ENCODE data around the gene KCNE1.
"Not testable (repeated sequence)": the region's sequence is repeated elsewhere in the genome, so short reads cannot be mapped to it uniquely, and the experiment has no call there.

The KCNE1 gene

GRCh38 chr21:34406676-34407075 lies 105.3 kb downstream of the KCNE1 start:
- DNase-seq = not testable (repeated sequence)

DNA sequence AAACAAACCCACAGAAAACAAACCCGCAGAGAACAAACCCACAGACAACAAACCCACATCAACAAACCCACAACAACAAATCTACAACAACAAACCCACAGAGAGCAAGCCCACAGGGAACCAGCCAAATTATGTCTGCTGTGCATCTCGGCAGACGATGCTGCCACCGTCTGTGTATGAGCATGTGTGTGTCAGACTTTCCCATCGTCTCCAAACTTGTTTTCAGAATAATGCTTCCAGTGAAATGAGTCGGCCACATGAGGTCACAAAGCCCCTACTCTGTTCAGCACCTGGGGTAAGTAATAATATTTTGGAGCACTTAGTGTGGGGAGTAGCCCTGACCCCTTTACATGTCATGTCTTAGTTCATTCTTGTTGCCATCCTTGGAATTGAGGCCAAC lies 105.9 kb downstream of the KCNE1 start:
- DNase-seq = not testable (repeated sequence)

- not testable (repeated sequence) for DNase-seq
Measured at GRCh38 chr21:34405686-34406085, 106.3 kb downstream of the KCNE1 start.

DNA sequence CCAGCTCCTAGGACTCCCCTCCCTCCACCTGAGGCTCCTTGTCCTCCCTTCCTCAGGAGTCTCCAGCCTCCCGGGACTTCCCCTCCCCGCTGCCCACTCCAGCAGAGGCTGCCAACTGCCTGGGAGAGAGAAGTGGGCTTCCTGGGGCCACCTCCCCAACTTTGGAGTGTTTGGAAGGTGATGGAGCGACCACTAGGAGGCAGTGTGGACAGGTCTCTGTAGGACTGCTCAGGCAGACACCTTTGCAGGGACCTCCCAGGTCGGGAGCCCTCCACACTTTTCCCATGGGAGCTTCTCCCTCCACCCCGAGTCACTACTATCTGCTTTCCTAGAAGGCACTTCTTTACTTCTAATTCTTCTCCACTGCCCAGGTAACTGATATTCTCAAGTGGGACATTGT lies 107.3 kb downstream of the KCNE1 start:
- not testable (repeated sequence) for DNase-seq

DNA sequence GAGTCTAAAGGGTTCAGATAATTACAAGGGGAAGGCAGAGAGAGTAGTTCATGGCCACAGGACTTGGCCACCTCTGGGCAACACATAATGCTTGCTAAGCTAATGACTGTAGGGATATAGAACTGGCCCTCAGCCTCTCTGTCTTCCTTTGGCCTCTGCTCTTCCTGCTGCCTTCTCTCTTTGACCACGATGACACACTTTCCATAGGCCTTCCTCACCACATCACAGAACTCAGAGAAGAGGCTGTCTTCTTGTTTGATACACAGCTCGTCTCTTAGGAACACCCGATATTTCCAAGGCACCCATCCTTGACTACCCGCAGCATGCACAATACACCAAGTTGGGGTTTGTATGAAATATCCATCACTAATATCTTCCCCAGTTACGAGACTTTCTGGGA lies 111.5 kb downstream of the KCNE1 start:
- DNase-seq = not testable (repeated sequence)
